Stimulated activated naive B cell treated with anti-CD40 and anti-IgM and Interleukin-4, amounts not matched to agents 10 μg/mL and 1 μg/mL and 100 μg/mL, for 72 hours (primary cell): Measurements from ENCODE around the gene CRADD.
A peak's percentile ranks its signal among the peaks of the same experiment; 100 is the strongest.
"Not testable (repeated sequence)": the region's sequence is repeated elsewhere in the genome, so short reads cannot be mapped to it uniquely, and the experiment has no call there.

ENCODE experiments used
- ATAC-seq, 2 donors: fragments of 150-1000 bp; cut with Tn5 transposase; replicated peaks; 2 replicates each; pipeline ENCODE4 v1.10.0; 2021; ENCODE audit warnings: moderate library complexity in 1 of 2
- DNase-seq: peaks from one replicate; pipeline ENCODE4 v3.0.0; 2021
- H3K27ac Mint-ChIP-seq: one replicate; pipeline ENCODE4 v1.8.0; 2022; ENCODE audit warnings: mild to moderate bottlenecking, mixed read lengths
- H3K27me3 Mint-ChIP-seq, 2 donors: one replicate each; pipeline ENCODE4 v1.8.0; 2022; ENCODE audit warnings: mixed read lengths in 2 of 2
- H3K36me3 Mint-ChIP-seq, 2 donors: one replicate each; pipeline ENCODE4 v1.8.0; 2022; ENCODE audit warnings: mixed read lengths in 2 of 2, mild to moderate bottlenecking in 1 of 2
- H3K4me1 Mint-ChIP-seq, 2 donors: one replicate each; pipeline ENCODE4 v1.8.0; 2022; ENCODE audit warnings: mixed read lengths in 2 of 2, mild to moderate bottlenecking in 1 of 2
- H3K4me3 Mint-ChIP-seq, 2 donors: one replicate each; pipeline ENCODE4 v1.8.0; 2022; ENCODE audit warnings: mild to moderate bottlenecking in 2 of 2, mixed read lengths in 2 of 2, moderate library complexity in 1 of 2
- H3K9me3 Mint-ChIP-seq, 2 donors: one replicate each; pipeline ENCODE4 v1.8.0; 2022; ENCODE audit warnings: mixed read lengths in 2 of 2, mild to moderate bottlenecking in 1 of 2

Gene CRADD

DNA sequence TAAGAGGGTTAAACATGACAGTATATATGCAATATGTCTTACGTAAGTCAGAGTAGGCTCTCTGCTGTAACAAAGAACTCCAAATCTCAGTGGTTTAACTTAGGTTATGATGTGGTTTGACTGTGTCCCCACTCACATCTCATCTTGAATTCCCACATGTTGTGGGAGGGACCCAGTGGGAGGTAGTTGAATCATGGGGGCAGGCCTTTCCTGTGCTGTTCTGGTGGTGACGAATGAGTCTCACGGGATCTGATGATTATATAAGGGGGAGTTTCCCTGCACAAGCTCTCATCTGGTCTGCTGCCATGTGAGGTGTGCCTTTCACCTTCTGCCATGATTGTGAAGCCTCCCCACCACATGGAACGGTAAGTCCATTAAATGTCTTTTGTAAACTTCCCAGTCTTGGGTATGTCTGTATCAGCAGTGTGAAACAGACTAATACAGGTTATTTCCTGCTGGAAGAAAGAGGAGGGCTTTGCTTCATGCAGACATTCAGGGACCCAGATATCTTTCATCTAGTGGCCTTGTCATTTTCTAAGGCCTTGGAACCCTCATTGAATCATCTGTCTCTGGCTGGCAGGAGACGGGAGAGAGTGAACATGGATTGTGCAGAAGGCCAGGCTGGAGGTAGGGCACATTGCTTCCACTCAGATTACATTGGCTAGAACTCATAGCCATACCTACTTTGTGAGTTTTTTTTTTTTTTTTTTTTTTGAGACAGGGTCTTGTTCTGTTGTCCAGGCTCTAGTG lies 96.1 kb downstream of the CRADD start:
- peaks cover 5 to 6% of the 10 kb centered on the region in 2 donors for H3K9me3 Mint-ChIP-seq
- H3K36me3 Mint-ChIP-seq: peaks cover 8 to 19% of the 10 kb centered on the region in 2 donors
- ATAC-seq: peak; percentile 7 to 68
- DNase-seq: no peak
- H3K27me3 Mint-ChIP-seq: no peaks in the 10 kb centered on the region
- no peak overlapping the region for H3K4me3 Mint-ChIP-seq
- peaks cover 5 to 26% of the 10 kb centered on the region in 2 donors for H3K4me1 Mint-ChIP-seq
- H3K27ac Mint-ChIP-seq: no peak overlapping the region

DNA sequence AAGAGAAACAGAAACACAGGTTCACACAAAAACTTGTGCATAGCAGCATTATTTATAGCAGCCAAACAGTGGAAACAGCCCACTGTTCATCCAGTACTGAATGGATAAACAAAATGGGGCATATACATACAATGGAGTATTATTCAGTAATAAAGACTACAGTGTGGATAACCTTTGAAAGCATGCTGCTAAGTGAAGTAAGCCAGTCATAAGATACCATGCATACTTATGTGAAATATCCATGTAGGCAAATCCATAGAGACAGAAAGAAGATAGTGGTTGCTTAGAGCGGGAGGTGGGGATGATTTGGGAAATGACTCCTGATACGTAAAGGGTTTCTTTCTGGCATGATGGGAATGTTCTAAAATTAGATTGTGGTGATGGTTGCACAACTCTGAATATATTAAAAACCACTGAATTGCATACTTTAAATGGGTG lies 99.4 kb downstream of the CRADD start:
- ATAC-seq (no peak), DNase-seq (no peak)
- Mint-ChIP-seq H3K36me3 (peaks cover 7 to 17% of the 10 kb centered on the region in 2 donors), H3K4me3 (no peak overlapping the region), H3K4me1 (peaks cover 5 to 32% of the 10 kb centered on the region in 2 donors), H3K27me3 (no peaks in the 10 kb centered on the region), H3K9me3 (peaks cover 5 to 9% of the 10 kb centered on the region in 2 donors), H3K27ac (no peak overlapping the region)

- peaks cover 5 to 27% of the 10 kb centered on the region in 2 donors for H3K4me1 Mint-ChIP-seq
- H3K27ac Mint-ChIP-seq: peak overlapping the region; percentile 1
- no peak for ATAC-seq
These were observed 100.1 kb downstream of the CRADD start for GRCh38 chr12:93777254-93777653.

DNA sequence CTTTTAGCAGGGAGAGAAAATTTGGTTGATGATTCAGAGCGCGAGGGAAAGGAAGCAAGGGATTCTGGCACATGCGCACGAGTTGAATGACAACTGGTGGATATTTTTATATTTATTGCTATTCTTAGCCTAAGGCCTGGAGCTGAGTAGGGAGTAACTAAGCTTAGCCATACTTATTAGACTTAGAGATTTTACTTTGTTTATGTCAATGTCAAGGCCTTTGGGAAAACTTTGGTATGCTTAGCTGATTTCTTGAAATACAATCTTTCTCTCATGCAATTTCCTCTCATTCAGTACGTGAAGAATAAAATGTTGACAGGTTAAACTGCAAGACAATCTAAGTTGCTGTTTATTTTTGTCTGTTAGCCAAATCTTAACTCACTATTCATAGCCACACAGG lies 101.1 kb downstream of the CRADD start:
- no peaks in the 10 kb centered on the region for H3K27me3 Mint-ChIP-seq
- peaks cover 4 to 5% of the 10 kb centered on the region in 2 donors for H3K9me3 Mint-ChIP-seq
- peaks cover 3 to 18% of the 10 kb centered on the region in 2 donors for H3K4me1 Mint-ChIP-seq
- ATAC-seq (no peak), DNase-seq (no peak)
- no peak overlapping the region for H3K27ac Mint-ChIP-seq
- peaks cover 5 to 14% of the 10 kb centered on the region in 2 donors for H3K36me3 Mint-ChIP-seq
- peak overlapping the region in 1 of 2 donors; percentile 28 for H3K4me3 Mint-ChIP-seq

More at GRCh38 chr12:93777254-93777653, 100.1 kb downstream of the CRADD start:
- no peaks in the 10 kb centered on the region for H3K27me3 Mint-ChIP-seq
- peaks cover 5 to 9% of the 10 kb centered on the region in 2 donors for H3K9me3 Mint-ChIP-seq
- no peak for DNase-seq
- H3K36me3 Mint-ChIP-seq: peaks cover 7 to 18% of the 10 kb centered on the region in 2 donors
- no peak overlapping the region for H3K4me3 Mint-ChIP-seq

GRCh38 chr12:93778766-93779165 lies 101.6 kb downstream of the CRADD start:
- peaks cover 0 to 15% of the 10 kb centered on the region in 2 donors for H3K4me1 Mint-ChIP-seq
- H3K27me3 Mint-ChIP-seq: no peaks in the 10 kb centered on the region

GRCh38 chr12:93780101-93780641 lies 103.0 kb downstream of the CRADD start:
- H3K36me3 Mint-ChIP-seq: peaks cover 3 to 11% of the 10 kb centered on the region in 2 donors
- DNase-seq (no peak), ATAC-seq (no peak)
- H3K4me1 Mint-ChIP-seq: peaks cover 4 to 25% of the 10 kb centered on the region in 2 donors
- peaks cover 2 to 3% of the 10 kb centered on the region in 2 donors for H3K9me3 Mint-ChIP-seq
- H3K4me3 Mint-ChIP-seq: no peak overlapping the region
- H3K27me3 Mint-ChIP-seq: no peaks in the 10 kb centered on the region
- H3K27ac Mint-ChIP-seq: no peak overlapping the region

More at GRCh38 chr12:93778766-93779165, 101.6 kb downstream of the CRADD start:
- Mint-ChIP-seq H3K4me3 (peak overlapping the region in 1 of 2 donors; percentile 28), H3K27ac (no peak overlapping the region), H3K36me3 (peaks cover 3 to 11% of the 10 kb centered on the region in 2 donors), H3K9me3 (peaks cover 2 to 3% of the 10 kb centered on the region in 2 donors)
- DNase-seq (no peak), ATAC-seq (no peak)

- not testable (repeated sequence) for ATAC-seq, DNase-seq, H3K4me3 Mint-ChIP-seq, H3K27me3 Mint-ChIP-seq, H3K9me3 Mint-ChIP-seq, H3K27ac Mint-ChIP-seq
- H3K36me3 Mint-ChIP-seq: peaks cover 3 to 11% of the 10 kb centered on the region in 2 donors
- H3K4me1 Mint-ChIP-seq: peaks cover 8 to 30% of the 10 kb centered on the region in 2 donors
These were observed 103.7 kb downstream of the CRADD start for GRCh38 chr12:93780886-93781285.

DNA sequence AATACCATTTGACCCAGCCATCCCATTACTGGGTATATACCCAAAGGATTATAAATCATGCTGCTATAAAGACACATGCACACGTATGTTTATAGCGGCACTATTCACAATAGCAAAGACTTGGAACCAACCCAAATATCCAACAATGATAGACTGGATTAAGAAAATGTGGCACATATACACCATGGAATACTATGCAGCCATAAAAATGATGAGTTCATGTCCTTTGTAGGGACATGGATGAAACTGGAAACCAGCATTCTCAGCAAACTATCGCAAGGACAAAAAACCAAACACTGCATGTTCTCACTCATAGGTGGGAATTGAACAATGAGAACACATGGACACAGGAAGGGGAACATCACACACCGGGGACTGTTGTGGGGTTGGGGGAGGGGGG lies 104.8 kb downstream of the CRADD start:
- H3K27me3 Mint-ChIP-seq, H3K27ac Mint-ChIP-seq, DNase-seq, H3K36me3 Mint-ChIP-seq, H3K9me3 Mint-ChIP-seq, ATAC-seq, H3K4me3 Mint-ChIP-seq: not testable (repeated sequence)
- peaks cover 8 to 30% of the 10 kb centered on the region in 2 donors for H3K4me1 Mint-ChIP-seq

DNA sequence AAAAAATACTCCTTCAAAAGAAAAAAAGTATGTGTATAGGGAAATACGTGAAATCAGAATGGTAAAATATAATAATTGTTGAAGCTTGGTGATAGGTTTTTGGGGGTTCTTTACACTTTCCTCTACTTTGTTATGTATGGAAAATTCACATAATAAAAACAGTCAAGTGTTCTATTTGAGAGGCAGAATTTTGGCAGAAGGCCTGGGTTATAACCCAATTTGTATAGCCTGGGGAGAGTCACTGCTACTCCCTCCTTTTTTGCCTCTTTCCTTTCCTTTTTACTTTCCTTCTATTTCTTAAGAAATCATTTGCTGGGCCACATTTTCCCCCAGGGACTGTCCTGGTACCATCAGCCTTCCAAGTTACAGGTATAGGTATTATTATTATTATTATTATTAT lies 105.7 kb downstream of the CRADD start:
- ATAC-seq (no peak), DNase-seq (no peak)
- Mint-ChIP-seq H3K4me3 (no peak overlapping the region), H3K27me3 (no peaks in the 10 kb centered on the region), H3K4me1 (peaks cover 8 to 26% of the 10 kb centered on the region in 2 donors), H3K36me3 (peaks cover 4 to 5% of the 10 kb centered on the region in 2 donors), H3K9me3 (peaks cover 2 to 4% of the 10 kb centered on the region in 2 donors), H3K27ac (no peak overlapping the region)

DNA sequence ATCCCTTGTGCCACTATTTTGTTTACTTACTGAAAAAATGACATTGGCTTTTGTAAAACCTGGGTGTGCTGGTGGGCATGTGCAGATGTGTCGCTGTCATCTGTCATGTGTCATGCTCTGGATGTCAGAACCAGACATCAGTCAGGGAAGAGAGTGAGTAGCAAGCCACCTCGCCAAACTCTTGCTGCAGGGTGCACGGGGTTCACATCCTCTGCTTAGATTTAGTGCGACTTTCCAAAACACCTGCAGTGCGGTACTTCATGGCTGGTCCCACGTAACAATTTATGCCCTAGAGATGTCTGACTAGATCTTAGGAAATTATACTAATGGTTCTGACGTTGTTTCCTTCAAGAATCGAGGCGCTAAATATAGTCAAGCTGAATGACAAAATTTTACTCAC lies 106.7 kb downstream of the CRADD start:
- Mint-ChIP-seq H3K36me3 (peaks cover 7 to 13% of the 10 kb centered on the region in 2 donors), H3K27me3 (no peaks in the 10 kb centered on the region), H3K4me1 (peaks cover 8 to 21% of the 10 kb centered on the region in 2 donors), H3K4me3 (no peak overlapping the region), H3K27ac (no peak overlapping the region), H3K9me3 (peaks cover 5 to 6% of the 10 kb centered on the region in 2 donors)
- ATAC-seq: peak; percentile 54 to 55
- DNase-seq: no peak

- H3K4me1 Mint-ChIP-seq: peaks cover 14 to 28% of the 10 kb centered on the region in 2 donors
- no peak overlapping the region for H3K27ac Mint-ChIP-seq
- ATAC-seq (peak; percentile 33 to 70), DNase-seq (no peak)
- no peaks in the 10 kb centered on the region for H3K27me3 Mint-ChIP-seq
- peaks cover 7 to 13% of the 10 kb centered on the region in 2 donors for H3K36me3 Mint-ChIP-seq
- peaks cover 5 to 6% of the 10 kb centered on the region in 2 donors for H3K9me3 Mint-ChIP-seq
- peak overlapping the region in 1 of 2 donors; percentile 50 for H3K4me3 Mint-ChIP-seq
These were observed 107.3 kb downstream of the CRADD start for GRCh38 chr12:93784339-93785086.

GRCh38 chr12:93785249-93786010 lies 108.3 kb downstream of the CRADD start:
- H3K36me3 Mint-ChIP-seq: peaks cover 7 to 13% of the 10 kb centered on the region in 2 donors
- H3K9me3 Mint-ChIP-seq: peaks cover 5 to 6% of the 10 kb centered on the region in 2 donors
- ATAC-seq: peak; percentile 81 to 92
- H3K27ac Mint-ChIP-seq: peak overlapping the region; percentile 71
- peak overlapping the region in 1 of 2 donors; percentile 50 for H3K4me3 Mint-ChIP-seq
- no peaks in the 10 kb centered on the region for H3K27me3 Mint-ChIP-seq
- DNase-seq: no peak
- H3K4me1 Mint-ChIP-seq: peaks cover 14 to 30% of the 10 kb centered on the region in 2 donors

- Mint-ChIP-seq H3K36me3 (peaks cover 4 to 9% of the 10 kb centered on the region in 2 donors), H3K4me3 (no peak overlapping the region), H3K4me1 (peaks cover 14 to 30% of the 10 kb centered on the region in 2 donors), H3K9me3 (peaks cover 4 to 5% of the 10 kb centered on the region in 2 donors), H3K27ac (no peak overlapping the region), H3K27me3 (no peaks in the 10 kb centered on the region)
- DNase-seq (no peak), ATAC-seq (no peak)
These were observed 109.7 kb downstream of the CRADD start for GRCh38 chr12:93786656-93787397.
